Activated CD8-positive, alpha-beta memory T cell treated with anti-CD3 and anti-CD28 coated beads, Interleukin-2, amount 10 ng/mL, durations not matched to agents 7 days and 5 days (primary cell): ENCODE results near the gene ARMC8. TPM values are rescaled to one million over a fixed set of nuclear protein-coding genes. Genes with fewer than 3 reads are reported as not detected.

Source experiments
- ATAC-seq: fragments of 150-1000 bp; cut with Tn5 transposase; one replicate; pipeline ENCODE4 v1.10.0; 2021; ENCODE audit warnings: moderate library complexity
- CTCF ChIA-PET: fragments of 350-600 bp; sonication (Branson Sonifier 250); formaldehyde crosslinking; loops from one replicate; lab custom pipeline; 2021; ENCODE audit warnings: antibody characterized with exemption; lab: Charles Lee
- DNase-seq: peaks from one replicate; pipeline ENCODE4 v3.0.0-alpha.2; 2020
- H3K27ac Mint-ChIP-seq: one replicate; pipeline ENCODE4 v1.8.0; 2021; ENCODE audit warnings: mild to moderate bottlenecking, mixed read lengths
- H3K27me3 Mint-ChIP-seq: one replicate; pipeline ENCODE4 v1.8.0; 2021; ENCODE audit warnings: mixed read lengths
- H3K36me3 Mint-ChIP-seq: one replicate; pipeline ENCODE4 v1.8.0; 2021; ENCODE audit warnings: mild to moderate bottlenecking, mixed read lengths
- H3K4me1 Mint-ChIP-seq: one replicate; pipeline ENCODE4 v1.8.0; 2021; ENCODE audit warnings: mixed read lengths
- H3K4me3 Mint-ChIP-seq: one replicate; pipeline ENCODE4 v1.8.0; 2021; ENCODE audit warnings: mild to moderate bottlenecking, moderate library complexity, mixed read lengths
- H3K9me3 Mint-ChIP-seq: one replicate; pipeline ENCODE4 v1.8.0; 2022; ENCODE audit warnings: low read depth, mixed read lengths
- total RNA-seq, 2 experiments: library from RNA; stranded (reverse); gene quantifications; one replicate each; pipeline ENCODE4 v1.2.3, GENCODE V29; 2021

ARMC8 gene
- total RNA-seq, 2 experiments from 2014 or later, result 48.4 to 54.3 TPM

DNA sequence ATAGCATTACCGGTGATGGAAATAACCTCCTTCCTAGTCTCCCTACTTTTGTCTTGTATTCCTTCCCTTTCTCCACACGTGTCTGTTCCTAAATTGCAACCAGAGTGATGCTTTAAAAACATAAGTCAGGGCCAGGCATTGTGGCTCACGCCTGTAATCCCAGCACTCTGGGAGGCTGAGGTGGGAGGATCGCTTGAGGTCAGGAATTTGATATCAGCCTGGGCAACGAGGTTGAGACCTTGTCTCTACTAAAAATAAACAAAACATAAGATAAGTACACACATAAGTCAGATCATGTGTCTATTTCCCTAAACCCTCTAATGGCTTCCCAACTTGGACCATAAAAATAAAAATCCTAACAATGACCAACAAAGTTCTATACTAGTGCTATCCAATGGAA, 18.4 kb downstream of the ARMC8 start:
- ATAC-seq (no peak), DNase-seq (no peak)
- H3K9me3 Mint-ChIP-seq, result peaks cover 2% of the 10 kb centered on the region
- CTCF ChIA-PET, result no interaction called here
- no peak overlapping the region for H3K4me3 Mint-ChIP-seq
- H3K36me3 Mint-ChIP-seq, result peaks cover 40% of the 10 kb centered on the region
- H3K4me1 Mint-ChIP-seq, result no peaks in the 10 kb centered on the region
- H3K27me3 Mint-ChIP-seq, result no peaks in the 10 kb centered on the region
- no peak overlapping the region for H3K27ac Mint-ChIP-seq

DNA sequence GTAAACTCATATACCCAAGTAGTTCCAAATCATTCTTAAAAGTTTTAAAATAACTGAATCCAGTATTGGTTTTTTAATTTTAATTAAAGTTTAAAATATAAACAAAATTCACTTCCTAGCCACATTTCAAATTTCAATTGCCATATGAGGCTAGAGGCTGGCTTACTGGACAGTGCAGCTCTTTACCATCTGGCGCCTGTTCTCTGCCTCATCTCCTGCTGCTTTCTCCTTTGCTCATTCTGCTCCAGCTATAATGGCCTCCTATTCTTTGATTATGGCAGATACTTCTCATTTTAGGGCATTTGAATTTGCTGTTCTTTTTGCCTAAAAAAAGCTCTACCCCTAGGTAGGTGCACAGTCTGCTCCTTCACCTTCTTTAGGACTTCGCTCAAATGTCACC, 19.1 kb downstream of the ARMC8 start:
- Mint-ChIP-seq H3K27ac (no peak overlapping the region), H3K4me1 (no peaks in the 10 kb centered on the region), H3K9me3 (peaks cover 2% of the 10 kb centered on the region), H3K27me3 (no peaks in the 10 kb centered on the region), H3K4me3 (no peak overlapping the region), H3K36me3 (peaks cover 40% of the 10 kb centered on the region)
- ATAC-seq (no peak), DNase-seq (no peak)
- CTCF ChIA-PET, result no interaction called here

DNA sequence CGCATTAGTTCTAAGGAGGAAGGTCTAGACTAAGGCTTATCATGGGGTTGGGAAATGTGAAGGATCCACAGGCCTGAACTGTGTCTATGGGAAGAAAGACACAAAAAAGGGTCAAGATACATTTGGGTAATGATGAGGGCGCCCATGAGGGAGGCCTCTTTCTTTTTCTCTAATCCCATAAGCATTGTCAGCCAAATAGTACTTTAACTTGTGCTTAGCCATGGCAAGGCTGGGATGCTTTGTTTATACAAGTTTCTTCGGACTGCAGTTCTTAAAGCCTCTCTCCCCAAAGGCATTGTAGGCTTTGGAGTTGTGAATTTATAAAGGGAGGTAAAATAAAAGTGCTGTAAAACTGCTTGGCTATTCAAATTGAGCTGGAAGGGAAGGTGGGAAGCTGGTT, 23.4 kb downstream of the ARMC8 start:
- DNase-seq, result no peak
- Mint-ChIP-seq H3K36me3 (peaks cover 40% of the 10 kb centered on the region), H3K27ac (no peak overlapping the region), H3K27me3 (no peaks in the 10 kb centered on the region), H3K9me3 (peaks cover 2% of the 10 kb centered on the region), H3K4me3 (no peak overlapping the region), H3K4me1 (peaks cover 2% of the 10 kb centered on the region)
- CTCF ChIA-PET, result interaction anchor here (0.6 to 1.3 kb wide), 2 partner anchors 12 to 160 kb away, joined by 3 read pairs; no protein-coding TSS in a partner anchor
- ATAC-seq, result no peak

DNA sequence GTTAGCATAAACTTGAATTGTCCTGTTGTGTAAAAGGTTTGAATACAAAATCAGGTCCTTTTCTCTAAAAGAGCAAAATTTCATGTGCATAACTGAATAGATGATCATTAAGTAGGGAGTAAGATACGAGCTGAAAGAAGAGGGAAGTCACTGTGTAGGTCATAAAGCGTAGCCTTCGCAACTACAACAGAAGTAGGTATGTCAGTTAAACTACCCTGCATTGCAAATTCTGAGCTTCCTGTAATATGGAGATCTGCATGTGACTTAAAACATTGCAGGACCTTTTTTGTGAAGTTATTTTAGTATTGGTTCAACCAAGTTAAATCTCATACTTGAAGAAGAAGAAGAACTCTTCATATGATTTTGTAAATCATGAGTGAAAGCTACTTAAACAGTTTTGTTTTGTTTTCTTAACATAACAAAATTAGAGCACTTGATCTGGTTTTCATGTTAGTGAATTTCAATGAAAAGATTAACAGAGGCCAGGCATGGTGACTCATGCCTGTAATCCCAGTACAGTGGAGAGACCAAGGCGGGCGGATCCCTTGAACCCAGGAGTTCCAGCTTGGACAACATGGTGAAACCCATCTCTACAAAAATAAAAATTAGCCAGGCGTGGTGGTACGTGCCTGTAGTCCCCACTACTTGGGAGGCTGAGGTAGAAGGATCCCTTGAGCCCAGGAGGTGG, 26.4 kb downstream of the ARMC8 start:
- DNase-seq (no peak), ATAC-seq (no peak)
- Mint-ChIP-seq H3K4me3 (no peak overlapping the region), H3K9me3 (no peaks in the 10 kb centered on the region), H3K27ac (no peak overlapping the region), H3K36me3 (peaks cover 23% of the 10 kb centered on the region), H3K4me1 (peaks cover 6% of the 10 kb centered on the region), H3K27me3 (no peaks in the 10 kb centered on the region)
- CTCF ChIA-PET, result no interaction called here

DNA sequence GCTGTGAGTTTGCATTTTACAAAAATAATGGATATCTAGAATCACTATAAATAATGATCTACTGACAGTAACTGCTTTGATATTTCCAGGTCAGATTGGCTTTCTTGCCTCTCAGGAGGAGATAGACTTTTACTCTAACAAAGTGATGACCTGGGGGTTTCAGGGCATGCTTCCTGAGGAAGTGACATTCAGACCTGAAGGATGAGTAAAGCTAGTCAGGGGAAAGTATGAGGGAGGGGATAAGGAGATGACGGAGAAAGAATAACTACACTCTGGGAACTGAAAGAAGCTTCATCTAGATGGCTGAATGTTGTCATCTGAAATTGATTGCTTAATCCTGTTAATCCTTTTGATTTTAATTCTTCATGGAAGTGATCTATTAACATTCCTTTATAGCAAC, 32.2 kb downstream of the ARMC8 start:
- Mint-ChIP-seq H3K27me3 (no peaks in the 10 kb centered on the region), H3K27ac (no peak overlapping the region), H3K9me3 (no peaks in the 10 kb centered on the region)

DNA sequence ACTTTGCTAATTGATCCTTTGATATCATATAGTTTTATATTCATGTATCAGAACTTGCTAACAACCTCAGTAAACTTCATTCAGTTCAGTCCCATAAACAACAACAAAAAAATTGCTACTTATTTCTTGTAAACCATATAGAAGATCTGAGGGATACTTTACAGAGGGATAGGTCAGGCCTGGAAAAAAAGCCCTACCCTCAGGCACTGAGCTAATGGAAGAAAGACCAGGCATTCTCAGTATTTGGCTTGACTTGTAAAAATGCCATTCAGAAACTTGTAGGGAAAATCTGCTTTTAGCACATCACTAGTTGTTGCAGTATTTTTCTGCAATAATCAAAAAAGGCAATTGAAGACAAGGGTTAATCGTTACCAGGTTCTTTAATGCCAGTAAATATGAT, 33.1 kb downstream of the ARMC8 start:
- Mint-ChIP-seq H3K36me3 (peaks cover 26% of the 10 kb centered on the region), H3K27ac (no peak overlapping the region), H3K9me3 (no peaks in the 10 kb centered on the region), H3K4me1 (peaks cover 31% of the 10 kb centered on the region), H3K27me3 (no peaks in the 10 kb centered on the region), H3K4me3 (no peak overlapping the region)
- DNase-seq (no peak), ATAC-seq (no peak)
- CTCF ChIA-PET, result no interaction called here

More for the DNA sequence above, 32.2 kb downstream of the ARMC8 start:
- CTCF ChIA-PET, result no interaction called here
- H3K4me1 Mint-ChIP-seq, result peaks cover 32% of the 10 kb centered on the region
- no peak overlapping the region for H3K4me3 Mint-ChIP-seq
- DNase-seq, result no peak
- ATAC-seq, result no peak
- H3K36me3 Mint-ChIP-seq, result peaks cover 20% of the 10 kb centered on the region

DNA sequence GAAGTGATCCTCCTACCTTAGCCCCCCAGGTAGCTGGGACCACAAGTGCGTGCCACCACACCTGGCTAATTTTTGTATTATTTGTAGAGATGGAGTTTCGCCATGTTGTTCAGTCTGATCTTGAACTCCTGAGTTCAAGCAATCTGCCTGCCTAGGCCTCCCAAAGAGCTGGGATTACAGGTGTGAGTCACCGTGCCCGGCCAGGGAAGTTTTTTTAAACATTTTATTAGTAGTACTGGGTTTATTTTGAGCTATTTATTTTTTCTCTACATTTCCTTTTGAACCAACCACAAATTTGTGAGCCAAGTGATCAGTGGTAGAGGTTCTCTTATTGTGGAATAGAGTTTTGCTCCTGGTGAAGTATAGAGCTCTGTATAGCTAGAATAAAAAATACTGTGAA, 33.7 kb downstream of the ARMC8 start:
- Mint-ChIP-seq H3K4me3 (no peak overlapping the region), H3K27ac (no peak overlapping the region), H3K4me1 (peaks cover 31% of the 10 kb centered on the region), H3K36me3 (peaks cover 31% of the 10 kb centered on the region), H3K27me3 (no peaks in the 10 kb centered on the region), H3K9me3 (no peaks in the 10 kb centered on the region)
- ATAC-seq, result no peak
- DNase-seq, result no peak
- CTCF ChIA-PET, result no interaction called here

DNA sequence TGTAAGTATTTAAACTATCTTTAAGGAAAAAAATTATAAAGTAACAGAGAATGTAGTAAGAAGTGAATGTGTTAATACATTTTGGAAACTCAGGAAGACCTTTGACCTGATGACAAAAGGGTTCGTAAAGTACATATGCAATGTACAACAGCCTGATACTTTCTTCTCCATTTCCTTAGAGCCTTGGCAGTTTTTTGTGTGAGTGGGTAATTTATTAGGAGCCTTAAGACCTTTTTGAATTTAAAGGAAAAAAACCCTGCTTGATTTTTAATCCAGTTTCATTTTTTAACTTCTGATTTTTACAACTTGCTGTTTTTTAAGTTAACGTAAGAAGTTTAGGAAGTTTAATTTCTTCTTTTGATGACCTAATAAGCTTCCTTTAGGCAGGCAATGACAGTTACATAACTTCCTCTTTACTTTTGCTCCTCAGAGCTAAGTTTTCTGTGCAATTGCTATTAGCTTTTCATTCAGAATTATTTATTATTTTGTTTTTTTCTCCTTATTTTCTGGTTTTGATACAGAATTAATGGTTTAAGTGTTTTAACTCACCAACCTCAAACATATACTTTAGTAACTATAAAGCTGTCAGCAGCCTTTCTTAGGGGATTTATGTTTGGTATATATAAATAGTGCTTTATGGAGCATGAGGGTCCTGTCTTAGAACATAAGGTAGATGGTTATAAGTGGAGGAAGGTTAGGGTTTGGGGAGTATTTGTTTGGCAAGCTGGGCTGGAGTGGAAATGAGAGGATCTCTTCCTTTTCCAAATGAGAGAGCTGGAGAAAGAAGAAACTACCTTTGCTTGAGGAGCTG, 35.2 kb downstream of the ARMC8 start:
- CTCF ChIA-PET, result interaction anchor here (0.8 kb wide), 1 partner anchor 11 kb away, joined by 3 read pairs; no protein-coding TSS in a partner anchor
- no peaks in the 10 kb centered on the region for H3K9me3 Mint-ChIP-seq
- DNase-seq (no peak), ATAC-seq (no peak)
- peaks cover 34% of the 10 kb centered on the region for H3K36me3 Mint-ChIP-seq
- no peak overlapping the region for H3K4me3 Mint-ChIP-seq
- H3K4me1 Mint-ChIP-seq, result peaks cover 31% of the 10 kb centered on the region
- H3K27me3 Mint-ChIP-seq, result no peaks in the 10 kb centered on the region
- peak overlapping the region; percentile 74 for H3K27ac Mint-ChIP-seq

DNA sequence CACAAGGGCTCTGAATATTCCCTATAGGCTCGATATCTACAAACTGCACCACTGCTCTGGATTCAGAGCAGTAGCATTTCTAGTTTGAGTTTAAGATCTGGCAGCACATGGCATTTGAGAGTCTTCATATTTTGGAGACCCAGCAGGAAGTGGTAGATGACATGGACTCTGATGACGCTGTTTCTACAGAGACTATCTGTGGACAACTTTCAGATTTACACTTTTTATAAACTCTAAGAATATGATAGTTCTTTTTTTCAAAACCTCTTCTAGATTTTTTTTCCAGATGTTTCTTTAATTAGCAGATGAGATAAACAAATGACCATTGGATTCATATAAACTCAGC, 35.8 kb downstream of the ARMC8 start:
- H3K4me3 Mint-ChIP-seq, result no peak overlapping the region
- CTCF ChIA-PET, result interaction anchor here (0.8 kb wide), 1 partner anchor 12 kb away, joined by 3 read pairs; no protein-coding TSS in a partner anchor
- peaks cover 38% of the 10 kb centered on the region for H3K36me3 Mint-ChIP-seq
- H3K27ac Mint-ChIP-seq, result peak overlapping the region; percentile 74
- no peaks in the 10 kb centered on the region for H3K9me3 Mint-ChIP-seq
- H3K27me3 Mint-ChIP-seq, result no peaks in the 10 kb centered on the region
- ATAC-seq (peak; percentile 76), DNase-seq (no peak)
- peaks cover 31% of the 10 kb centered on the region for H3K4me1 Mint-ChIP-seq

DNA sequence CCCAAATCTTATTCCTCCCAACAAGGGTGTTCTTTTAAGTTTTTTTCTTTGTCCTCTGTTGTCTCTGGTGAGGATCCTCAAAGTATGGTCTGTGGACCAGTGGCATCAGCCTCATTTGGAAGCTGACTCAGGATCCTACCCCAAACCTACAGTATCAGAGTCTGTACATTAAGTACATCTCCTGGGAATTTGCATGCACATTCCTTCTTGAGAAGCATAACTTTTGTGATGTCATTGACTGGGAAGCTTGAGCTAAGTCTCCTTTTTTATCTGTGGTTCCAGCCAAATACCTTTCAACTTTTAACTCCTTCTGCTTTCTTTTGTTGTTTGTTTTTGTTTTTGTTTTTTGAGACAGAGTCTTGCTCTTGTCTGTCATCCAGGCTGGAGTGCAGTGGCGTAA, 40.5 kb downstream of the ARMC8 start:
- ATAC-seq, result no peak
- H3K36me3 Mint-ChIP-seq, result peaks cover 59% of the 10 kb centered on the region
- H3K27me3 Mint-ChIP-seq, result no peaks in the 10 kb centered on the region
- H3K4me1 Mint-ChIP-seq, result peaks cover 13% of the 10 kb centered on the region
- H3K9me3 Mint-ChIP-seq, result no peaks in the 10 kb centered on the region
- H3K4me3 Mint-ChIP-seq, result no peak overlapping the region
- no peak overlapping the region for H3K27ac Mint-ChIP-seq
- CTCF ChIA-PET, result no interaction called here
- DNase-seq, result no peak

DNA sequence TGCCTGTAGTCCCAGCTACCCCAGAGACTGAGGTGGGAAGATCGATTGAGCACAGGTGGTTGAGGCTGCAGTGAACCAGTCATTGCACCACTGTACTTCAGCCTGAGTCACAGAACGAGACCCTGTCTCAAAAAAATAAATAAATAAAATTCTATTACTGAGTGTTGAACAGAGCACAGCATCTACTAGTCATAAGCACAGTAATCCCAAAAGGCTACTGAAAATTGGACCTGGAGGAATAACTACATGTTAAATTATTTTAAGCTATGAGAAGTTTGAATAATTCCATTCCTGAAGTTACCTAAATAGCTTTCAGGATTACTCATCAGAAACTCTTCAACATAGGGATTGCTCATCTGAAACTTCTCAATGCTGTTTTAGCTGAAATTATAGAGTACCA, 43.4 kb downstream of the ARMC8 start:
- Mint-ChIP-seq H3K4me3 (no peak overlapping the region), H3K4me1 (peaks cover 26% of the 10 kb centered on the region), H3K27me3 (no peaks in the 10 kb centered on the region), H3K27ac (no peak overlapping the region), H3K9me3 (no peaks in the 10 kb centered on the region), H3K36me3 (peaks cover 46% of the 10 kb centered on the region)
- DNase-seq (no peak), ATAC-seq (no peak)
- CTCF ChIA-PET, result no interaction called here

DNA sequence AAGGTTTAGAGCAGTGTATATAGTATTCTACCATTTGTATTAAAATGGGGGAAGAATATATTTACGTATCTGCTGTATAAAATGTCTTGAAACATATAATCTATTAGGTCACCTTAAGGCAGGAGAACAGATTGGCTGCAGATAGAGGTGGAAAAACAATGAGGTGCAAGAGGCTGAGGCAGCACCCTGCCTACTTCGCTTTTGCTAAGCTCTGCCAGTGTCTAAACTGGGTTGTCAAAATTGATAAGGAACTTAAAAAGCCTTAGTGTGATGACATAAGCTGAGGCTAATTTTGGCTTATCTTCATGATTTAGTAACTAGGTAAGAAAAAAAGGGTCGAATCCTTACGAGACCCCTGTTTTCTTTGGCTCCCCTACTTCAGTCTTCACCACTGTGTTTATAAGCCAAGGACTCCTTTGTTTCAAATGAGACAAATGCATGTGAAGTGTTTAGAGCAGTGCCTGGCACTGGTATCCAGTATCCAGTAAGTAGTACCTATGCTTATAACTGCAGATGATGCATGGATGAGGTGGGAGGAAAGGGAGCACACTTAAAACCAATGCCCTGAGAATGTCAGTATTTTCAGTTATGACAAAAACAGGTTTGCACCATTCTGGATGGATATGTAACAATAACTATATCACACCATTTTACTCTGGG, 45.7 kb downstream of the ARMC8 start:
- Mint-ChIP-seq H3K36me3 (peaks cover 47% of the 10 kb centered on the region), H3K4me3 (no peak overlapping the region), H3K9me3 (no peaks in the 10 kb centered on the region), H3K27me3 (no peaks in the 10 kb centered on the region), H3K4me1 (peaks cover 28% of the 10 kb centered on the region), H3K27ac (no peak overlapping the region)
- DNase-seq (no peak), ATAC-seq (no peak)
- CTCF ChIA-PET, result no interaction called here

DNA sequence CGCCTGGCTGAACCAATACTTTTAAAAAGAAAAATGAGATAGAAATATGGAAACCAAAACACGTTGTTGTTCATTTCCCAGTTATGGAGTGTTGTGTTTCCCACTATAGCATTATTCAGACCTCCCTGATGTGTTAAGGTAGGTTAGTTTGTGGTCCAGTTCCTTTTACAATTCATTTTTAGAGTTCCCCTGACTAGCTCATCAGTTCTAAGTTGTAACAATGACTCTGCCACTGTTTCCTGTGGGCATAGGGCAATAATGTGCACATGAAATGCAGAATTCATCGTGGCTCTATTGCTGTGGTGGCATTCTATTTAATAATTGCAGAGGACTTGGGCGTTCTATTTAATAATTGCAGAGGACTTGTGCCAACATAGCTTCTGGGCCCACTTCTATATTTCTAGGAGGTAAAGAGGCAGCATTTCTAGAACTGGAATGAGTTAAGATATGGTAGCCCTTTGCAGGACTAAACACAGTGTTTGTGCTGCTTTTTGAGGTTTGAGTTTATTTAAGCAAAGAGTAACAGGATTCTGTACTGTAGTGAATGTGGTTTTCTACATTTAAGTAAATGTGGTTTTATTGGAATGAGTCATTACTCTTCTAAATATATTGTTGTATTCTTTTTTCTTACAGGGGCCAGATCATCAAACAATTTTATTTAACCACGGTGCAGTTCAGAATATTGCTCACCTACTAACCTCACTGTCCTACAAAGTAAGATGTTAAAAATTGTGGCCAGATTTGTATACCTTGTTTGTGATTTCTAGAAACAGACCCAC, 47.5 kb downstream of the ARMC8 start:
- H3K4me3 Mint-ChIP-seq, result no peak overlapping the region
- DNase-seq (no peak), ATAC-seq (peak; percentile 86)
- H3K9me3 Mint-ChIP-seq, result no peaks in the 10 kb centered on the region
- peaks cover 45% of the 10 kb centered on the region for H3K36me3 Mint-ChIP-seq
- peak overlapping the region; percentile 76 for H3K27ac Mint-ChIP-seq
- CTCF ChIA-PET, result interaction anchor here (0.7 kb wide), 1 partner anchor 41 kb away, joined by 3 read pairs; no protein-coding TSS in a partner anchor
- H3K27me3 Mint-ChIP-seq, result no peaks in the 10 kb centered on the region
- H3K4me1 Mint-ChIP-seq, result peaks cover 28% of the 10 kb centered on the region
